Fibroblast of lung (primary cell): ENCODE measurements around the gene PSG2. TPM values are rescaled to one million over a fixed set of nuclear protein-coding genes. Genes with fewer than 3 reads are reported as not detected.
"Not testable (repeated sequence)": the region's sequence is repeated elsewhere in the genome, so short reads cannot be mapped to it uniquely, and the experiment has no call there.

ENCODE experiments used
- DNase-seq, 2 donors: peaks; one replicate each; pipeline versions ENCODE4 v3.0.0 to v3.0.0-alpha.2; 2010; ENCODE audit warnings: low read depth in 2 of 2
- H2AFZ ChIP-seq: 2 replicates; pipeline ENCODE4 v1.5.1; 2012; ENCODE audit warnings: low read length, control low read depth, inconsistent platforms
- H3K27ac ChIP-seq: 2 replicates; pipeline ENCODE4 v1.5.1; 2011; ENCODE audit warnings: low read length, control low read depth; ENCODE audit not compliant: insufficient read depth
- H3K27me3 ChIP-seq: 2 replicates; pipeline ENCODE4 v1.5.1; 2011; ENCODE audit warnings: mild to moderate bottlenecking, low read length; ENCODE audit not compliant: control insufficient read depth, insufficient read depth
- H3K36me3 ChIP-seq: 2 replicates; pipeline ENCODE4 v1.5.1; 2011; ENCODE audit warnings: low read length; ENCODE audit not compliant: control insufficient read depth, insufficient read depth
- H3K4me1 ChIP-seq: 2 replicates; pipeline ENCODE4 v1.5.1; 2011; ENCODE audit warnings: low read length; ENCODE audit not compliant: control insufficient read depth, insufficient read depth; ENCODE audit errors: extremely low read depth
- H3K4me2 ChIP-seq: 2 replicates; pipeline ENCODE4 v1.5.1; 2011; ENCODE audit warnings: low read length, control low read depth; ENCODE audit not compliant: insufficient read depth; ENCODE audit errors: extremely low read depth
- H3K4me3 ChIP-seq, 4 experiments: fragments of 200-600 bp in 1 of 4; sonication (generic) in 1 of 4; replicated peaks in 1 of 4; 2 replicates each; pipeline ENCODE4 v1.5.1; 2011 to 2016; ENCODE audit warnings: low read length in 4 of 4, low read depth in 3 of 4, mild to moderate bottlenecking in 3 of 4, control low read depth in 2 of 4, inconsistent platforms in 1 of 4, mixed read lengths in 1 of 4; ENCODE audit not compliant: insufficient read depth in 1 of 4; ENCODE audit errors: control extremely low read depth in 1 of 4
- H3K79me2 ChIP-seq: 2 replicates; pipeline ENCODE4 v1.5.1; 2012; ENCODE audit warnings: mild to moderate bottlenecking, low read length, inconsistent platforms; ENCODE audit not compliant: control insufficient read depth, insufficient read depth
- H3K9ac ChIP-seq: 2 replicates; pipeline ENCODE4 v1.5.1; 2011; ENCODE audit warnings: mild to moderate bottlenecking, low read length, control low read depth; ENCODE audit not compliant: insufficient read depth
- H3K9me3 ChIP-seq: 2 replicates; pipeline ENCODE4 v1.5.1; 2012; ENCODE audit warnings: low read depth, low read length; ENCODE audit not compliant: control insufficient read depth, insufficient read depth
- H4K20me1 ChIP-seq: 2 replicates; pipeline ENCODE4 v1.5.1; 2011; ENCODE audit warnings: low read length; ENCODE audit not compliant: control insufficient read depth, insufficient read depth; ENCODE audit errors: extremely low read depth
- EZH2 ChIP-seq: IDR thresholded peaks from 2 replicates; pipeline ENCODE4 v1.5.1; 2012; ENCODE audit warnings: low read length, control low read depth, mild to moderate bottlenecking; ENCODE audit errors: missing control alignments
- polyA minus RNA-seq: library from RNA; depleted of rRNA, polyadenylated mRNA; stranded (reverse); fragments of >200 nt; gene quantifications from 2 replicates; pipeline ENCODE4 v1.2.3, GENCODE V29; 2011; ENCODE audit warnings: low replicate concordance
- polyA plus RNA-seq, 2 donors: library from polyadenylated mRNA; depleted of rRNA in 1 of 2; stranded (reverse) in 1 of 2; unstranded in 1 of 2; fragments of >200 nt; gene quantifications; 2 replicates each; pipeline ENCODE4 v1.2.1, GENCODE V29; 2011 to 2012; ENCODE audit warnings: missing spikeins in 1 of 2
- total RNA-seq: library from RNA; depleted of rRNA; stranded (reverse); fragments of >200 nt; gene quantifications from 2 replicates; pipeline ENCODE4 v1.2.1, GENCODE V29; 2014
- TF ChIP-seq, protein P1 (sequence below), 2 donors: IDR thresholded peaks in 1 of 2; conservative IDR thresholded peaks in 1 of 2; 1 replicate in 1 of 2; 2 replicates in 1 of 2; pipeline ENCODE4 v1.5.1; 2011 to 2012; ENCODE audit warnings: low read length in 2 of 2, control low read depth in 1 of 2, inconsistent platforms in 1 of 2, low read depth in 1 of 2, mild to moderate bottlenecking in 1 of 2

Gene PSG2
- not detected in 2 replicates for total RNA-seq
- 1.5 and 2.1 TPM in 2 replicates for polyA plus RNA-seq
- 1.1 and 1.5 TPM in 2 replicates for polyA plus RNA-seq (2012)
- 1.9 TPM in 1 of 2 replicates, not detected in the other for polyA minus RNA-seq

DNA sequence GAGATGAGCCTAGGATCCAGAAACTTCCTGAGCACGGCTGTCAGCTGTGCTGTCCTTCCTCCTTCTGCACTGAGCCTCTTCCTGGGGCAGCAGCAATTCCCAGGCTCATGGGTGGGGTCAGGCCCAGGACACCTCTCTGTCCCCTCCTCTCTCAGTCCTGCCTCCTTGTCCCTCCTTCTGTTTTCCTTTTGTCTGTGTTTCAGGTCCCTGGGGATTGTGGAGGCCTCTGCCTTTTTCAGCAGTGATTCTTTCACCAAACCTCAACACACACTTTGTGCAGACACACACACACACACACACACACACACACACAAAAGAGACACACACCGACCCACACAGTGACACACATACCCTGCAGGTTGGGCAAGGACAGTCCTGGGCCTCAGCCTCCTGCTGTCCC lies at the start of gene PSG2:
TSS of gene PSG2 (minus strand) at position 101 of the 400 bp plus-strand sequence. CDS start 132 bp downstream, outside the sequence.
- H4K20me1 ChIP-seq = not testable (repeated sequence)

DNA sequence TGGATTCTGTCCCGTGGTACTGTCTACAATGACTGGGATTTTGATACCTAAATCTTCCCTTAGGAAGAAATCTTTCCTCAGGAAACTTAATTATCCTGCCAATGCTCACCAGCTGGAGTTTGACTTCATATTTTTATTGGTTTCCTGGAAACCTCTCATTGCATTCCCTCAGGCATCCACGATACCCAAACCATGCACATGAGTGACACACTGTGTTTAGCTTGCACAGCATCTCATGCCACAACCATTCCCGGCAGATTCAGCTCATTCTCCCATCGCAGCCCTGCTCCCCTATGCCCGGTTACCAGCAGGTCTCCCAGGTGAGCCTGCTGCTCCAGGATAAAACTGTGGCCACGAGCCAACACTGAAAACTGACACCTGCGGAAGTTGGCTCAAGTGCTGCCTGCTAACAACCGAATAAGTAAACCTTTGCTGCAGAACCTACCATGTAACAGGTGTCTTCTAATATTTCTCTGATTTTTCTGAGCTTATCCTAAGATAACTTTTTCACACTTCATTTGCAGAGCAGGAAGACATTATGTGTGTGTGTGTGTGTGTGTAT lies 48.9 kb upstream of the PSG2 start:
- H2AFZ ChIP-seq, H3K4me2 ChIP-seq, H3K4me3 ChIP-seq, H3K9me3 ChIP-seq, H3K9ac ChIP-seq, H3K79me2 ChIP-seq, H3K27me3 ChIP-seq, H3K27ac ChIP-seq, H4K20me1 ChIP-seq, H3K4me1 ChIP-seq, H3K36me3 ChIP-seq, DNase-seq: not testable (repeated sequence)

More for the DNA sequence above, at the start of gene PSG2:
- not testable (repeated sequence) for H3K4me3 ChIP-seq, H3K4me1 ChIP-seq, H3K9ac ChIP-seq, H2AFZ ChIP-seq, H3K9me3 ChIP-seq, DNase-seq, H3K27ac ChIP-seq, H3K36me3 ChIP-seq, H3K27me3 ChIP-seq, H3K4me2 ChIP-seq, H3K79me2 ChIP-seq

DNA sequence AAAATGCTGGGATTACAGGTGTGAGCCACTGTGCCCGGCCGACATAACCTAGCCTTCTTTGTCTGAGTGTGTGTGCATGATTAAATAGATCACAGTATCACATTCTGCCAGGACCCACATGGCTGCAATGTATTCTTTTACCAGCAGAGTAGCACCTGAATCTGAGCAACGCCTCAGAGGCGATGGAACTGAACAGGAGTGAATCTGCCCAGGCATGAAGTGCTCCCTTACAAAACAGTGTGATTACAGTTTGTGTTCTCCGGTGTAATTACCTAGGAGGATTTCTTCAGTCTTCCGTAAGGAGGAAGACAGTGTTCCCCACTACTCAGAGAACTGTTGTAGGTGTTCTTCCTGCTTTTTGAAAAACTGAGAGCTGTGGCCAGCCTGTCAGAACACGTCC lies 46.7 kb upstream of the PSG2 start:
- not testable (repeated sequence) for DNase-seq, H3K27ac ChIP-seq, H2AFZ ChIP-seq, H3K9me3 ChIP-seq, H3K4me1 ChIP-seq, H3K4me2 ChIP-seq, H3K4me3 ChIP-seq, H3K9ac ChIP-seq, H3K27me3 ChIP-seq, H3K36me3 ChIP-seq, H4K20me1 ChIP-seq, H3K79me2 ChIP-seq

DNA sequence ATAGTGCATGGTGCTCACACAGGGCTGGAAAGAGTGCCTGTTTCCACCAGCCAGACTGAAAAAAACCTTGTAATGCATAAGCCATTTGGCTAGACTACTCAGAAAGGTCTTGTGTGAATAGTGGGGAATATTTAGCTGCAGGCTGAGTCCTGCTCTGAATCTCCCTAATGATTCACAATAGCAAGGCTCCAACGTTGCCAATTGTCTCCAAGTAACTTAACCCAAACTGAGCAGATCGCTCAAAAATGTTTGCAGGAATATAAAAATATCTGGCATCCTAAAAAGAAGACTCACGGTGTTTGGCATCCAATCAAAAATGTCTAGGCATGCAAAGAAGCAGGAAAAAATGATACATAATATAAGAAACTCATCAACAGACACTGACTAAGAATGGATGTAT lies 44.8 kb upstream of the PSG2 start:
- not testable (repeated sequence) for H4K20me1 ChIP-seq, H3K9ac ChIP-seq
- H3K27ac ChIP-seq = peak overlapping the region; percentile 54

DNA sequence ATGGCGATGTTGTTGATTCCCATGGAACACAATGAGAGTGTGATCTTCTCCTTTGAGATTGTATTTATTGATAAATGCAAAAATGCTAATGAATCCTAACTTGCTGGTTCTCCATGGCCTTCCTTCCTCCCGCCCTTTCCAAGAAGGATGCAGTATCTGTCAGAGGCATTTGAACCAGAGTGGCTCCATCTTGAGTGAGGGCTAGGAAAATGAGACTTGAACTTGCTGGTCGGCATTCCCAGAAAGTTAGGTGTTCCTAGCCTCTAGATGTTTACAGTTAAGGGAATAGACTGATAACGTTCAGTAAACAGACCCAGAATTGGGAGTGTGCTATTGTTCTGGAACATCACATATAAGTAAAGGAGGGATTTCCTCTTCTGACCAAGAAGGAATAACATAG lies 44.2 kb upstream of the PSG2 start:
- Histone ChIP-seq H3K27me3 (no peaks in the 10 kb centered on the region), H3K27ac (peak overlapping the region; percentile 54), H3K9ac (no peak overlapping the region), H3K36me3 (no peaks in the 10 kb centered on the region), H3K9me3 (no peaks in the 10 kb centered on the region), H3K79me2 (no peaks in the 10 kb centered on the region), H3K4me1 (peaks cover 9% of the 10 kb centered on the region), H4K20me1 (no peaks in the 10 kb centered on the region), H3K4me3 (no peak overlapping the region), H2AFZ (no peak overlapping the region), H3K4me2 (no peak overlapping the region)
- no peak for DNase-seq
- TF ChIP-seq EZH2 = no peak
- TF ChIP-seq, protein P1, sequence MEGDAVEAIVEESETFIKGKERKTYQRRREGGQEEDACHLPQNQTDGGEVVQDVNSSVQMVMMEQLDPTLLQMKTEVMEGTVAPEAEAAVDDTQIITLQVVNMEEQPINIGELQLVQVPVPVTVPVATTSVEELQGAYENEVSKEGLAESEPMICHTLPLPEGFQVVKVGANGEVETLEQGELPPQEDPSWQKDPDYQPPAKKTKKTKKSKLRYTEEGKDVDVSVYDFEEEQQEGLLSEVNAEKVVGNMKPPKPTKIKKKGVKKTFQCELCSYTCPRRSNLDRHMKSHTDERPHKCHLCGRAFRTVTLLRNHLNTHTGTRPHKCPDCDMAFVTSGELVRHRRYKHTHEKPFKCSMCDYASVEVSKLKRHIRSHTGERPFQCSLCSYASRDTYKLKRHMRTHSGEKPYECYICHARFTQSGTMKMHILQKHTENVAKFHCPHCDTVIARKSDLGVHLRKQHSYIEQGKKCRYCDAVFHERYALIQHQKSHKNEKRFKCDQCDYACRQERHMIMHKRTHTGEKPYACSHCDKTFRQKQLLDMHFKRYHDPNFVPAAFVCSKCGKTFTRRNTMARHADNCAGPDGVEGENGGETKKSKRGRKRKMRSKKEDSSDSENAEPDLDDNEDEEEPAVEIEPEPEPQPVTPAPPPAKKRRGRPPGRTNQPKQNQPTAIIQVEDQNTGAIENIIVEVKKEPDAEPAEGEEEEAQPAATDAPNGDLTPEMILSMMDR (conservative IDR thresholded peaks at IDR 0.05 in 1 of 2, IDR thresholded peaks at IDR 0.05 in 1 of 2; ENCODE audit: low read depth in 1 of 2, low read length in 2 of 2) = no peak

More for the DNA sequence above, 44.8 kb upstream of the PSG2 start:
- not testable (repeated sequence) for H3K4me3 ChIP-seq, H3K4me1 ChIP-seq, H3K36me3 ChIP-seq, H3K79me2 ChIP-seq, H3K27me3 ChIP-seq, H3K9me3 ChIP-seq, H2AFZ ChIP-seq
- H3K4me2 ChIP-seq = peak overlapping the region; percentile 5
- peak; percentile 3 to 90 for DNase-seq
